Loucy (cell line): ENCODE data around the gene PCK1.

Experiments used
- EZH2phosphoT487 ChIP-seq: fragments of 200-600 bp; IDR thresholded peaks from 2 replicates; pipeline ENCODE4 v1.6.1; 2018; ENCODE audit warnings: antibody characterized with exemption, mild to moderate bottlenecking, moderate library complexity, borderline replicate concordance
- TF ChIP-seq, protein P1 (sequence below): fragments of 200-600 bp; sonication (generic); conservative IDR thresholded peaks from 2 replicates; pipeline ENCODE4 v1.5.1; 2014; ENCODE audit warnings: mild to moderate bottlenecking, antibody characterized with exemption, low read length

DNA sequence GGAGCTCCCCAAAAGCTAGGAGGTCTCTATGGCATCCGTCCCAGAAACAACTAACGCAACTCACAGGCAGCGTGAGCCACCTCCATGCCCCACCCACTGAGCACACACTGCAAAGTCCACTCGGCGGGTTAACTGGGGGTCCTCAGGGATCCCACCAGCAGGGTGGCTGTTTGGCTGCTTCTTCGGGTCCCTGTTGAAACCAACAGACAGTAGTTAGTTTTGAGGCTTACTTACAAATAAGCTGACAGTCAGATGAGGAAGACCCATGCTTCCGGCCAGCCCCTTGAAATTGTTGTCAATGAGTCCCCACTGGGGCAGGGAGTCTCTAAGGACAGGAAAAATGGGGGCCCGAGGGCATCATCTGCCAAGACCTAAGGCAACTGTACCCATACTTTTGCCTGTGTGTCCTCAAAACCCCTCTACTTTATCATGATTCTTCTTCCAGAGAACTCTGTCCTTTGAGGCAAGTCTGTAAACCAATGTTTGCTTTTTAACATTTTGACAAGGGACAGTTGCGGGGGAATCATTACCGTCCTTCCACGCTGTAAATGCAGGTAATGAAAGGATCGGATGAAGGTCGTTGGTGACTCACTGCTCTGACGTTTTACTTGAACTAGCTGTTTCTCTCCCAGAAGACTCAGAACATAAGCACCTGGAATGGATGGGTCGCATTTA, 2.2 kb upstream of the PCK1 start:
- TF ChIP-seq, protein P1, sequence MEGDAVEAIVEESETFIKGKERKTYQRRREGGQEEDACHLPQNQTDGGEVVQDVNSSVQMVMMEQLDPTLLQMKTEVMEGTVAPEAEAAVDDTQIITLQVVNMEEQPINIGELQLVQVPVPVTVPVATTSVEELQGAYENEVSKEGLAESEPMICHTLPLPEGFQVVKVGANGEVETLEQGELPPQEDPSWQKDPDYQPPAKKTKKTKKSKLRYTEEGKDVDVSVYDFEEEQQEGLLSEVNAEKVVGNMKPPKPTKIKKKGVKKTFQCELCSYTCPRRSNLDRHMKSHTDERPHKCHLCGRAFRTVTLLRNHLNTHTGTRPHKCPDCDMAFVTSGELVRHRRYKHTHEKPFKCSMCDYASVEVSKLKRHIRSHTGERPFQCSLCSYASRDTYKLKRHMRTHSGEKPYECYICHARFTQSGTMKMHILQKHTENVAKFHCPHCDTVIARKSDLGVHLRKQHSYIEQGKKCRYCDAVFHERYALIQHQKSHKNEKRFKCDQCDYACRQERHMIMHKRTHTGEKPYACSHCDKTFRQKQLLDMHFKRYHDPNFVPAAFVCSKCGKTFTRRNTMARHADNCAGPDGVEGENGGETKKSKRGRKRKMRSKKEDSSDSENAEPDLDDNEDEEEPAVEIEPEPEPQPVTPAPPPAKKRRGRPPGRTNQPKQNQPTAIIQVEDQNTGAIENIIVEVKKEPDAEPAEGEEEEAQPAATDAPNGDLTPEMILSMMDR = no peak
- no peak for TF ChIP-seq EZH2phosphoT487
